SK-MEL-5 (cell line): Measurements from ENCODE around the gene SPTAN1. TPM values are rescaled to one million over a fixed set of nuclear protein-coding genes. Genes with fewer than 3 reads are reported as not detected.
"Not testable (repeated sequence)": the region's sequence is repeated elsewhere in the genome, so short reads cannot be mapped to it uniquely, and the experiment has no call there.

ENCODE experiments used
- DNase-seq: peaks from one replicate; pipeline ENCODE4 v3.0.0-alpha.2; 2016; ENCODE audit warnings: low read depth, low spot score
- in situ Hi-C: cut with HindIII; loops from 2 replicates; pipeline ENCODE4 v1.10.0; 2016; ENCODE audit warnings: low sequenced_read_pairs, high pct_unique_total_duplicates, low pct_unique_long_range_greater_than_20kb
- total RNA-seq: library from RNA; depleted of rRNA; stranded (reverse); fragments of >200 nt; shearing (Covaris generic); gene quantifications from 2 replicates; pipeline ENCODE4 v1.2.3, GENCODE V29; 2014

SPTAN1 gene
- total RNA-seq, 1 experiment from 2014 or later: 91.4 TPM

DNA sequence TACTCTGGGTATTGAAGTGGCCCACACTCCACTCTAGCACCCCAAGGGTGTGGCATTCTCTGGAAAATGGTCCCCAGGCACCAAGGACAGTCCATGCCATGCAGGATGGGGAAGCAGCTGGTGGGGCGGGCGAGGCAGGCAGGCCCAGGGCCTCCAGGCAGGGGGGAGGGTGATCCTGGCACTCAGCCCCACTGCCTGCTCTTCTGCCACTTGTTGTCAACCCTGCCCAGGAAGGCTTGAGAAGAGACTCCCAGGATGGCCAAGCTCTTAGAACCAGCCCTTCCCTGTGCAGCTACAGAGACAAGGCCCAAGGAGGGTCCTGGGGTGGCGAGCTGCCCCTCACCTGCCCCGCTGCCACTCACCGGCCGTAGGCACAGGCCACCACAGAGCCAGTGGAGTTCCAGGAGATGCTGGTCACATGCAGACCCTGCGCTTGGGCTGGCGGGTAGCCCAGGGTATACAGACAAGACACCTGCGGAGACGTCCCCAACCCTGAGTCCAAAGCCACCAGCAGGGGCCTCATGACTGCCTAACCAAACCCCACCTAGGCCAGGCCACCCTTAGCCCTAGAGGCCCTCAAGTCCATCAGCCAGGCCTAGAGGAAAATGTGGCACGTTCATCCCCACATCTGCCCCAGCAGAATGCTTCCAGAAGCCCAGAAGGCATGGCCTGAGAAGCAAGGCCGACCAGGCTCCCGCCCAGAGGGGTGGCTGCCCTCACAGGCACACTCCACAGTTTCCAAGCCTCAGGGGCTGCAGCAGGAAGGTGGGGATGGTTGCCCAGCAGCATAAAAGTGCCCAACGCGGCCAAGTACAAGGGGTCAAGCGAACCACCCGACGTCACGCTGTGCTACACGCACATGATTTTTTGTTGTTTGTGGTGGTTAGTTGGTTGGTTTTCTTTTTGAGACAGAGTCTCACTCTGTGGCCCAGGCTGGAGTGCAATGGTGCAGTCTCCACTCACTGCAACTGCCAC lies 84.5 kb downstream of the SPTAN1 start:
- DNase-seq: no peak
- in situ Hi-C loops: no loop called here

DNA sequence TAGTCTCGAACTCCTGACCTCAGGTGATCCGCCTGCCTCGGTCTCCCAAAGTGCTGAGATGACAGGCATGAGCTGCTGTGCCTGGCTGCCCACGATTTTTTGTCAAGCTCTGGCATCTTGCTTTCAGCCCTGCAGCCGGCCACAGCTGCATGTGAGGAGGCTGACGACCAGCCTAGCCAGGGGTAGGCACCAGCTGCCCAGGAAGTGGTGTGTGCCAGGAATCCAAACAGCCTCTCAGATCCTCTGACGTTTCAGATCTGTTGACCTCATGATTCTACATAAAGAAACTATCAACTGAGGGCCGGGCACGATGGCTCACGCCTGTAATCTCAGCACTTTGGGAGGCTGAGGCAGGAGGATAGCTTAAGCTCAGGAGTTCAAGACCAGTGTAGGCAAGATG lies 85.3 kb downstream of the SPTAN1 start:
- peak; percentile 62 for DNase-seq
- in situ Hi-C loops: no loop called here

DNA sequence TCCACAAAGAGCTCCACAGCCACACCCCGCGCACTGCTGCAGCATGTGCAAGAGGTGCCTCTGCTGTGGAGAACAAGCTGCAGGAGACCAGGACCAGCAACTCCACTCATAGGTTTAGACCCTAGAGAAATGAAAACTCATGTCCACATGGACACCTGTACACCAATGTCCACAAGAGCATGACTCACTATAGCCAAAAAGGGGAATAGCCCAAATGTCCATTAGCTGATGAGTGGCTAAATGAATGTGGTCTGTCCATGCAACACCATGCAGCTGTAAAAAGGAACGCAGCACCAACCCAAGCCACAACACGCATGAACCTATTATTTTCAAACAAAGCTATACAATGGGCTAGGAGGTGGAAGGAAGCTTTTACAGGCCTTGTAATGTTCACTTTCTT lies 86.2 kb downstream of the SPTAN1 start:
- in situ Hi-C loops: no loop called here
- no peak for DNase-seq

DNA sequence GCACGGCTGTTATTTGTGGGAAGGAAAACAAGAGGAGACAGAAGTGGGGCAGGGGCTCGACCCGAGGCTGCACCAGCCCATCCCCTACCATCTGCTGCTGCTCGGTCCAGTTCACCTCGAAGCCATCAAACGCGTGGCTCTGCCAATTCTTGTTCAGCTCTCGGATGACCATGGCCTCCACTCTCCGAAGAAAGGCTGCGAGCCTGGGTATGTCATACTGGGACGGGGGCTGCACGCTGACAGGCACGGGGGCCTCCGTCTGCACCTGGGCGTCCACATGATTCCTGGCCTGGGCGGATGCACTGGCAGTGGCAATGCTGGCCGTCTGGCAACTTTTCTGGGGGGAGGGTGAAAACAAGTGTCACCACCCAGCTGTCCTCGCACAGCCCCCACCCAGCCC lies 88.2 kb downstream of the SPTAN1 start:
- no peak for DNase-seq
- in situ Hi-C loops: no loop called here

DNA sequence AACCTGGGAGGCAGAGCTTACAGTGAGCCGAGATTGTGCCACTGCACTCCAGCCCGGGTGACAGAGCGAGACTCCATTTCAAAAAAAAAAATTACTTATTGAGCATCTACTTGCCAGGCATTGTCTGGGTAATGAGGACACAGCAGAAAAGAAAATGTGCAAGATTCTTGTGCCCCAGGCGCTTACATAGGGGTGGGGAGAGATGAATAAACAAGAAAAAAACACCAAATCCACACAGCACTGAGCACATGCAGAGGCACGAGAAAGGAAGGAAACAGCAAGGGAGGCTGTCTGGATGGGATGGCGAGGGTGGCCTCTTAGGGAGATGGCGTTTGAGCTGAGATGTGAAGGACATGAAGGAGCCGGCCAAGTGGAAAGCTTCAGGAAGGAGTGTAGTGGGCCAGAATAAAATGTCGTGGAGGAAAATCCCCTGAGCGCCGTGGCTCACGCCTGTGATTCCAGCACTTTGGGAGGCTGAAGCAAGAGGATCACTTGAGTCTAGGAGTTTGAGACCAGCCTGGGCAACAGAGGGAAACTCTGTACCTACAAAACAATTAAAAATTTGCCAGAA lies 90.4 kb downstream of the SPTAN1 start:
- in situ Hi-C loops: no loop called here
- DNase-seq: no peak

DNA sequence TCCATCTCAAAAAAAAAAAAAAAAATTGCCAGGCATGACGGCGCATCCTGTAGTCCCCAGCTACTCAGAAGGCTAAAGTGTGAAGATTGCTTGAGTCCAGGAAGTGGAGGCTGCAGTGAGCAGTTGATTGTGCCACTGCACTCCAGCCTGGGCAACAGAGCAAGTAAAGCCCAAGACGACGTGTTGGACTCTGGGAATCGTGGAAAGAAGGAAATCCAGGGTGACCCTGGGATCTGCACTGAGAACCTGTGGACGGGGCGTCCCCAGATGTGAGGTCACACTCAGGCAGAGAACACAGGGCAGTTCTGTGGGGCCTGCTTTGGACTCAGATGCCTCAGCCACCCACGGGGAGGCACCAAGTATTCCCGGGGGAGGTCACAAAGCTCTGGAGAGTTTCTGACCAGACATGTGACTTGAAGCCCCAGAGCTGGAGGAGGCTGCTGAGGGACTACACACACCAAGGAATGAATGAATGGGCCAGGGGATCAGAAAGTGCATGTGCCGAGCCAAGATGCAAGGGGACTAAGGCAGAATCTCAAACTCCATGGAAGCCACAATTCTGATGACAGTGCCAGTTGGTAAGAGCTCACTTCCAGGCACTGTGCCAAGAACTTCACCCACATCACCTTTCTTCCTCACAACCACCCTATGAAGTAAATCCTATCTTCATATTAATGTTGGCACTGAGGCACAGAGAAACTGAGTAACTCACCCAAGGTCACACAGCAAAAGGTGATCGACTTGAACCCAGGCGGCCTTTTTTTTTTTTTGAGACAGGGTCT lies 91.3 kb downstream of the SPTAN1 start:
- DNase-seq: peak; percentile 48
- in situ Hi-C loops: no loop called here

DNA sequence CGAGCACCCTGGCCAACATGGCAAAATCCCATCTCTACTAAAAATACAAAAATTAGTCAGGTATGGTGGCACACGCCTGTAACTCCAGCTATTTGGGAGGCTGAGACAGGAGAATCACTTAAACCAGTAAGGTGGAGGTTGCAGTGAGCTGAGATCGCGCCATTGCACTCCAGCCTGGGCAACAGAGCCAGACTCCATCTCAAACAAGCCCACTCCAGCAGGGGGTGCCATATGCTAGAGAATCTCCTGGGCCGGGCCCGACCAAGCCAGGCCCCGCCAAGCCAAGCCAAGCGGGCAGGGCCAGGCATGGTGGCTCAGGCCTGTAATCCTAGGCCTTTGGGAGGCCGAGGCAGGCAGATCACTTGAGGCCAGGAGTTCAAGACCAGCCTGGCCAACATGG lies 95.8 kb downstream of the SPTAN1 start:
- in situ Hi-C loops: not testable (repeated sequence)
- DNase-seq: peak; percentile 66

DNA sequence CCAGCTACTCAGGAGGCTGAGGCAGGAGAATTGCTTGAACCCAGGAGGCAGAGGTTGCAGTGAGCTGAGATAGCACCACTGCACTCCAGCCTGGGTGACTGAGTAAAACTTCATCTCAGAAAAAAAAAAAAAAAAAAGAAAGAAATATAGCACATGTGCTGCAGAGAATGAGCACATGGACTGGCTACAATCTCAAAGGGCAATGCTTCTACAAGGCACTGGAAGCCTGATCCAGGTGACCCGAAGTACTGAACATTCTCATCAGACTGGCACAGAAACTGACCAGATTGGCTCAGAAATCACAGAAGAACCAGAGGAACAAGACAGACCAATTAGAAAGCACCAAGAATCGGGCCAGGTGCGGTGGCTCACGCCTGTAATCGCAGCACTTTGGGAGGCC lies 99.4 kb downstream of the SPTAN1 start:
- in situ Hi-C loops: no loop called here
- DNase-seq: no peak

DNA sequence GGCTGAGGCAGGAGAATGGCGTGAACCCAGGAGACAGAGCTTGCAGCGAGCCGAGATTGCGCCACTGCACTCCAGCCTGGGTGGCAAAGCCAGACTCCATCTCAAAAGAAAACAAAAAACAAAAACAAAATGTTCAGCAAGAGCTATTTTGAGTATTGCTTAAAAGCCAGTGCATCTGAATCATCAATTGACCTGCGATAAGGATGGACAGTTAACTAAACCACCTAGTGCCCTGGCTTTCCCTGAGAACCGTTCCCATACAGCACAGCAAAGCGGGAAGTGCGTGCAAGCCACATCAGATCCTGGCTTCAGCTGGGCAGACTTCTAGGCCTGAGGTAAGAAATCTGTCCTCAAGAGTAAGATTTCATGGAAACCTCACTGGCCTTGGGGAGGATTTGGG lies 101.5 kb downstream of the SPTAN1 start:
- no peak for DNase-seq
- in situ Hi-C loops: no loop called here

DNA sequence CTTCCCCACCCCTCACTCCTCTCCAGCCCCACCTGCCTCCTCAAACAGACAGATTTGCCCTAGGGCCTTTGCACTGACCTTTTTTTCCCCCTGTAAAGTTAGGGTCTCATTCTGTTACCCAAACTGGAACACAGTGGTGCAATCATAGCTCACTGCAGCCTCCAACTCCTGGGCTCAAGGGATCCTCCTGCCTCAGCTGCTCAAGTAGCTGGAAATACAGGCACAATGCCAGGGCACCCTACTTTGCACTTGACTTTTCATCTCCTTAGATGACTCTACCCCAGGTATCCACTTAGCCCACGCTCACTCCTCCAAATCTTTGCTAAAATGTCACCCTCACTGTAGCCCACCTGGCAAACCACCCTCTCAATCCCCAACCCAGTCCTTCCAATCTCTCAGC lies 102.1 kb downstream of the SPTAN1 start:
- no peak for DNase-seq
- in situ Hi-C loops: no loop called here

DNA sequence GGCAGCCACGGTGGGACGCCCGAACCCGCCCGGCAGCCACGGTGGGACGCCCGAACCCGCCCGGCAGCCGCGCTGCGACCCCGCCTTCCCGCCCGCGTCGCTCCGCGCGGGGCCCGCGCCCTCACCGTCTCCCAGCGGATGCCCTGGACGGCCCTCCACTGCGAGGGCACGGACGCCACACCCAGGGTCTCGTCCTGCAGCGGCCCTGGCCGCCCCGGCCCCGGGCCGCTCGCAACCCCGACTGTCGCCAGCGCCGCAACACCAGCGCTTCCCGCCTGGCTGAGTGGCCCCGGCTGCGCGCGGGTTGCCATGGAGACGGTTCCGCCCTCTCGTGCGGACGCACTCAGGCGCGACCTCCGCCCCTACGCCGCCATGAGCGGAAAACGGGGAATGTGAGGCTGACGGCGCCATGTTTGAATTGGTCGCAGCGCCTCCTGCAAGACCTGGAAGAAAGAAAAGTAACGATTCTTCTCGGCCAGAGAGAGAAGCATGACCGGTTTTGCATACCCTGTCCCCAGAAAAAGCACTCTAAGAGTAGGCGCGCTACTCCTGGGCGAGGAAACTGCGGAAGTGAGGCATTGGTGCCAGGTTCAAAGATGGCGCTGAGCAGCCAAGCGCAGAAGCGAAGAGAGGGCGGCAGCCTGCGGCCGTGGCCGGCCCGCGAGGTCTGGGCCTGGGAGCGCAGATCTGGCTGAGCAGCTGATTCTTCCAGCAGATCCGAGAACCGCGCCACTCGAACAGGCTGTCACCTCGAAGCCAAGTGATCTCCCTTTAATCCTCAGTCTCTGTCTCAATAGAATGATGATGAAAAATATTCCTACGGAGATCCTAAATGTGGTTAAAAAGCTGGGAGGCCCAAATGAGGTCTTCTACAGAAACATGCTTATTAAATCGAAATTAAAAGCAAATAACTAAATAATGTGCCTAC lies 104.3 kb downstream of the SPTAN1 start, which contains the start of gene DYNC2I2:
Gene DYNC2I2, minus strand, starts transcription at position 432 of the 928 bp plus-strand sequence. Its CDS starts 121 bp downstream, at position 311.
- DNase-seq: peak; percentile 94
- in situ Hi-C loops: no loop called here

DNA sequence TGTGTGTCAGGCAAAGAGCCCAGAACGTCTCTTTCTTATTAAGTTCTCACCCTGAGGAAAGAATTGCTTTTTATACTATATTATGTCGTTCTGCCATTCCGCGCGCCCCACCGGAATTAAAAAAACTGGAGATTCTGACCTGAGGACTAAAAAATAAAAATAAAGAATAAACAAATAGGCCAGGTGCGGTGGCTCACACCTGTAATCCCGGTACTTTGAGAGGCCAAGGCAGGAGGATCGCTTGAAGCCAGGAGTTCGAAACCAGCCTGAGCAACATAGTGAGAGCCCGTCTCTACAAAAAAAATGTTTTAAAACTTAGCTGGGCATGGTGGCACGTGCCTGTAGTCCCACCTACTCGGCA lies 104.9 kb downstream of the SPTAN1 start:
- in situ Hi-C loops: no loop called here
- DNase-seq: no peak

DNA sequence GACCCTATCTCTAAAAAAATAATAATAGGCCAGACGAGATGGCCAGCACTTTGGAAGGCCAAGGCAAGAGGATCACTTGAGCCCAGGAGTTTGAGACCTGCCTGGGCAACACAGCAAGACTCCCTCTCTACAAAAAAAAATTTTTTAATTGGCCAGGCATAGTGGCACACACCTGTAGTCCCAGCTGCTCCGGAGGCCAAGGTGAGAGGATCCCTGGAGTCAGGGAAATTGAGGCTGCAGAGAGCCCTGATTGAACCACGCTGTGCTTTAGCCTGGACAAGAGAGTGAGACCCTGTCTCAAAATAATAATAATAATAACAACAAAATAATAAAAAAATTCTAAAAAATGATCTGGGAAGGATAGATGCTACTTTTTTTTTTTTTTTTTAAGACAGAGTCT lies 105.4 kb downstream of the SPTAN1 start:
- in situ Hi-C loops: no loop called here
- DNase-seq: no peak

DNA sequence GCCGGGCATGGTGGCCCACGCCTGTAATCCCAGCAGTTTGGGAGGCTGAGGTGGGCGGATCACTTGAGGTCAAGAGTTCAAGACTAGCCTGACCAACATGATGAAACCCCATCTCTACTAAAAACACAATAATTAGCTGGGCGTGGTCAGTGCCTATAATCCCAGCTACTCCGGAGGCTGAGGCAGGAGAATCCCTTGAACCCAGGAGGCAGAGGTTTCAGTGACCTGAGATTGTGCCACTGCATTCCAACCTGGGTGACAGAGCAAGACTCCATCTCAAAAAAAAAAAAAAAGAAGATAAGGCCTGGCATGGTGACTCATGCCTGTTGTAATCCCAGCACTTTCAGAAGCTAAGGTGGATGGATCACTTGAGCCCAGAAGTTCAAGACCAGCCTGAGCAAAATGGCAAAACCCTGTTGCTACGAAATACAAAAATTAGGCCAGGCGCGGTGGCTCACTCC lies 114.1 kb downstream of the SPTAN1 start:
- DNase-seq, in situ Hi-C loops: not testable (repeated sequence)

DNA sequence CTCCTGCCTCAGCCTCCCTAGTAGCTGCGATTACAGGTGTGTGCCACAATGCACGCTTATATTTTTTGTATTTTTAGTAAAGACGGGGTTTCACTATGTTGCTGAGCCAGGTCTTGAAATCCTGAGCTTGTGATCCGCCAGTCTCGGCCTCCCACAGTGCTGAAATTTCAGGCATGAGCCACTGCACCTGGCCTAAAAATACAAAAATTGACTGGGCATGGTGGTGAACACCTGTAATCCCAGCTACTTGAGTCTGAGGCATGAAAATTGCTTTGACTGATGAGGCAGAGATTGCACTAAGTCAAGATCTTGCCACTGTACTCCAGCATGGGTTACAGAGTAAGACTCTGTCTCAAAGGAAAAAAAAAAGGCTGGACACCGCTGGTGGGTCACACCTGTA lies 117.4 kb downstream of the SPTAN1 start:
- DNase-seq: no peak
- in situ Hi-C loops: no loop called here

DNA sequence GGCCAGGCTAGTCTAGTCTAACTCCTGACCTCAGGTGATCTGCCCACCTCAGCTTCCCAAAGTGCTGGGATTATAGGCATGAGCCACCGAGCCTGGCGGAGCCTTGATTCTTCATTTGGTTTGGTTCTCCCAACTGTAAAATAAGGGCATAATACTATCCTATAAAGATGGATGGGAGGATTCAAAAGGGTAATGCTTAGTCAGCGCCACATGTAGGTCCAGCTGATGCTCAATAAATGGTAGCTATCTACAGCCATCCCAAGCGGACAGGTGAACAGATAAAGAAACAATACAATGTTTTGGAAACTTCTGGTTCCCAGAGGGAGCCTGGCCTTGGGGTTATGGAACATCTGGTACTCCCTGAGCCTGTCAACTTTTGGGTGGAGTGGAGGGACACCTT lies 123.0 kb downstream of the SPTAN1 start:
- in situ Hi-C loops: no loop called here
- no peak for DNase-seq

DNA sequence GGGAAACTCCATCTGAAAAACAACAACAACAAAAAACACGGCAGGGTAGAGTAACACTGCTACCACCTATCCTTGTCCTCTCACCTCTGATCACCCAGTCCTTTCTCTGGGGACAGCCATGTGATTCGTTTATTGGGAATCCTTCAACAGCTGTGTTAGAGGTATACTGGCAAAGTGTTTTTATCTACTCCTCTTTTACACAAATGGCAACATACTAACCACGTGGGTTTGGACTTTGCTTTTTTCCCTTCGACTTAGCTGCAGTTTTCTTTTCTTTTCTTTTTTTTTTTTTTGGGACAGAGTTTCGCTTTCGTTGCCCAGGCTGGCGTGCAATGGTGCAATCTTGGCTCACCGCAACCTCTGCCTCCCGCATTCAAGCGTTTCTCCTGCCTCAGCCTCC lies 125.4 kb downstream of the SPTAN1 start:
- no peak for DNase-seq
- in situ Hi-C loops: no loop called here
